Caco-2 (cell line): ENCODE measurements around the gene PBX1. TPM values are rescaled to one million over a fixed set of nuclear protein-coding genes. Genes with fewer than 3 reads are reported as not detected.

Experiments
- BruUV-seq: library from RNA; stranded (reverse); fragments of 400-500 nt; replicated peaks from 2 replicates; lab custom pipeline; 2021; lab: Mats Ljungman, UMichigan
- CTCF ChIA-PET: fragments of 300-600 bp; sonication (Branson Sonifier 250); formaldehyde crosslinking; loops from one replicate; lab custom pipeline; 2022; ENCODE audit warnings: antibody characterized with exemption; lab: Charles Lee
- POLR2A ChIA-PET: fragments of 300-600 bp; sonication (Branson Sonifier 250); formaldehyde crosslinking; loops from one replicate; lab custom pipeline; 2022; ENCODE audit warnings: antibody characterized with exemption; lab: Charles Lee
- DNase-seq, 2 experiments: peaks; one replicate each; pipeline versions ENCODE4 v3.0.0 to v3.0.0-alpha.2; 2020 to 2022
- H3K27me3 ChIP-seq: replicated peaks from 2 replicates; pipeline ENCODE4 v1.6.0; 2011; ENCODE audit warnings: low read length; ENCODE audit not compliant: control insufficient read depth, insufficient read depth
- H3K36me3 ChIP-seq: 2 replicates; pipeline ENCODE4 v1.5.1; 2011; ENCODE audit warnings: low read length; ENCODE audit not compliant: control insufficient read depth, insufficient read depth
- H3K4me1 ChIP-seq: fragments of 250-450 bp; sonication (Bioruptor Pico); 2 replicates; pipeline ENCODE4 v1.5.1; 2020; ENCODE audit warnings: mild to moderate bottlenecking
- H3K4me3 ChIP-seq: 2 replicates; pipeline ENCODE4 v1.5.1; 2011; ENCODE audit warnings: low read depth, mild to moderate bottlenecking, control low read depth, low read length
- H3K9me3 ChIP-seq: fragments of 250-450 bp; sonication (Bioruptor Pico); 2 replicates; pipeline ENCODE4 v1.5.1; 2020; ENCODE audit warnings: mild to moderate bottlenecking, moderate library complexity
- H3K27ac Mint-ChIP-seq: one replicate; pipeline ENCODE4 v1.8.0; 2022; ENCODE audit warnings: mixed read lengths; ENCODE audit not compliant: unreplicated experiment
- H3K27me3 Mint-ChIP-seq: one replicate; pipeline ENCODE4 v1.8.0; 2022; ENCODE audit warnings: mixed read lengths; ENCODE audit not compliant: insufficient read depth, unreplicated experiment
- H3K36me3 Mint-ChIP-seq: one replicate; pipeline ENCODE4 v1.8.0; 2022; ENCODE audit warnings: mild to moderate bottlenecking, mixed read lengths; ENCODE audit not compliant: insufficient read depth, unreplicated experiment
- H3K4me1 Mint-ChIP-seq: one replicate; pipeline ENCODE4 v1.8.0; 2022; ENCODE audit warnings: low read depth, mixed read lengths; ENCODE audit not compliant: unreplicated experiment
- H3K4me3 Mint-ChIP-seq: one replicate; pipeline ENCODE4 v1.8.0; 2022; ENCODE audit warnings: mild to moderate bottlenecking, moderate library complexity, mixed read lengths; ENCODE audit not compliant: unreplicated experiment
- H3K9me3 Mint-ChIP-seq: one replicate; pipeline ENCODE4 v1.8.0; 2022; ENCODE audit warnings: mixed read lengths; ENCODE audit not compliant: unreplicated experiment
- CTCF ChIP-seq, 2 experiments: fragments of 200-600 bp in 1 of 2; IDR thresholded peaks; 1 replicate in 1 of 2; 2 replicates in 1 of 2; pipeline versions ENCODE4 v1.5.1 to v1.8.0; 2011 to 2022; ENCODE audit warnings: antibody characterized with exemption in 1 of 2, control low read depth in 1 of 2, inconsistent platforms in 1 of 2, low read depth in 1 of 2, low read length in 1 of 2, mild to moderate bottlenecking in 1 of 2, moderate library complexity in 1 of 2; ENCODE audit not compliant: insufficient read depth in 1 of 2, severe bottlenecking in 1 of 2, unreplicated experiment in 1 of 2
- intact Hi-C: fragments of 100-400 bp; cut with micrococcal nuclease; formaldehyde crosslinking; loops from one replicate; pipeline ENCODE4 v1.10.0; 2022; ENCODE audit not compliant: unreplicated experiment
- total RNA-seq: library from RNA; stranded (reverse); gene quantifications from 2 replicates; pipeline ENCODE4 v1.2.3, GENCODE V29; 2022

The PBX1 gene
- total RNA-seq, 1 experiment from 2014 or later, result 103 TPM

- no peaks in the 10 kb centered on the region for H3K27me3 ChIP-seq
- Mint-ChIP-seq H3K27ac (no peak overlapping the region), H3K36me3 (no peaks in the 10 kb centered on the region), H3K27me3 (no peaks in the 10 kb centered on the region), H3K4me3 (no peak overlapping the region), H3K9me3 (no peaks in the 10 kb centered on the region), H3K4me1 (peaks cover 21% of the 10 kb centered on the region)
- TF ChIP-seq CTCF (IDR thresholded peaks at IDR 0.05; ENCODE audit: insufficient read depth in 1 of 2, low read depth in 1 of 2, low read length in 1 of 2, severe bottlenecking in 1 of 2, unreplicated experiment in 1 of 2), result no peak
- H3K4me1 ChIP-seq, result peaks cover 9% of the 10 kb centered on the region; the same call in 1 of the 2 replicates
- no peaks in the 10 kb centered on the region for H3K9me3 ChIP-seq
- H3K4me3 ChIP-seq, result no peak overlapping the region
- H3K36me3 ChIP-seq, result no peaks in the 10 kb centered on the region
- CTCF ChIA-PET, result no interaction called here
- no peak for DNase-seq
- intact Hi-C loops, result no loop called here
- BruUV-seq, result no TSS peak
- POLR2A ChIA-PET, result no interaction called here
Measured at GRCh38 chr1:164740000-164740526, 181.1 kb downstream of the PBX1 start.

- intact Hi-C loops, result no loop called here
- no peak overlapping the region for H3K27ac Mint-ChIP-seq
Measured at GRCh38 chr1:164742745-164743144, 183.8 kb downstream of the PBX1 start.

GRCh38 chr1:164743976-164744375 is 185.0 kb downstream of the PBX1 start:
- POLR2A ChIA-PET, result no interaction called here
- no TSS peak for BruUV-seq
- Mint-ChIP-seq H3K27me3 (no peaks in the 10 kb centered on the region), H3K27ac (no peak overlapping the region), H3K36me3 (peaks cover 10% of the 10 kb centered on the region), H3K4me3 (no peak overlapping the region), H3K9me3 (no peaks in the 10 kb centered on the region), H3K4me1 (peaks cover 15% of the 10 kb centered on the region)
- Histone ChIP-seq H3K36me3 (no peaks in the 10 kb centered on the region), H3K9me3 (no peaks in the 10 kb centered on the region), H3K4me3 (no peak overlapping the region), H3K4me1 (peaks cover 21% of the 10 kb centered on the region), H3K27me3 (no peaks in the 10 kb centered on the region)
- no peak for DNase-seq
- TF ChIP-seq CTCF (IDR thresholded peaks at IDR 0.05; ENCODE audit: insufficient read depth in 1 of 2, low read depth in 1 of 2, low read length in 1 of 2, severe bottlenecking in 1 of 2, unreplicated experiment in 1 of 2), result no peak
- intact Hi-C loops, result no loop called here
- CTCF ChIA-PET, result no interaction called here

More at GRCh38 chr1:164742745-164743144, 183.8 kb downstream of the PBX1 start:
- Histone ChIP-seq H3K27me3 (no peaks in the 10 kb centered on the region), H3K4me3 (no peak overlapping the region), H3K36me3 (no peaks in the 10 kb centered on the region), H3K9me3 (no peaks in the 10 kb centered on the region), H3K4me1 (peaks cover 8% of the 10 kb centered on the region)
- peaks cover 6% of the 10 kb centered on the region for H3K36me3 Mint-ChIP-seq
- ChIA-PET POLR2A (no interaction called here), CTCF (no interaction called here)
- no peaks in the 10 kb centered on the region for H3K9me3 Mint-ChIP-seq
- peaks cover 8% of the 10 kb centered on the region for H3K4me1 Mint-ChIP-seq
- no peaks in the 10 kb centered on the region for H3K27me3 Mint-ChIP-seq
- no peak overlapping the region for H3K4me3 Mint-ChIP-seq
- no peak for TF ChIP-seq CTCF (IDR thresholded peaks at IDR 0.05; ENCODE audit: insufficient read depth in 1 of 2, low read depth in 1 of 2, low read length in 1 of 2, severe bottlenecking in 1 of 2, unreplicated experiment in 1 of 2)
- no peak for DNase-seq
- BruUV-seq, result no TSS peak
